PFSK-1 (cell line): ENCODE data around the gene KCNK17.

Experiments
- FOXP2 ChIP-seq: optimal IDR thresholded peaks from 2 replicates; pipeline ENCODE3; 2011; ENCODE audit warnings: borderline replicate concordance, control low read depth, inconsistent platforms; ENCODE audit not compliant: insufficient read depth; ENCODE audit errors: extremely low read length, extremely low read depth
- POLR2AphosphoS5 ChIP-seq: IDR thresholded peaks from 2 replicates; pipeline ENCODE4 v1.6.1; 2012; ENCODE audit warnings: low read depth, mild to moderate bottlenecking, control low read depth, low read length, moderate library complexity
- REST ChIP-seq, 2 experiments: IDR thresholded peaks; 2 replicates each; pipeline versions ENCODE4 v1.6.1 to v1.8.0; 2011 to 2012; ENCODE audit warnings: low read depth in 2 of 2, low read length in 2 of 2, control low read depth in 1 of 2, inconsistent platforms in 1 of 2, mild to moderate bottlenecking in 1 of 2, moderate library complexity in 1 of 2; ENCODE audit not compliant: insufficient read depth in 1 of 2
- SIN3A ChIP-seq: IDR thresholded peaks from 2 replicates; pipeline ENCODE4 v1.6.1; 2012; ENCODE audit warnings: mild to moderate bottlenecking, low read length, moderate library complexity, borderline replicate concordance; ENCODE audit not compliant: insufficient read depth
- TAF1 ChIP-seq: IDR thresholded peaks from 2 replicates; pipeline ENCODE4 v1.6.1; 2012; ENCODE audit warnings: low read length, control low read depth, borderline replicate concordance; ENCODE audit not compliant: insufficient read depth

GRCh38 chr6:39353698-39354315 lies 39.6 kb upstream of the KCNK17 start:
- TF ChIP-seq REST (IDR thresholded peaks at IDR 0.05; ENCODE audit: insufficient read depth in 1 of 2, low read depth in 2 of 2, low read length in 2 of 2) (no peak), POLR2AphosphoS5 (no peak), FOXP2 (no peak), TAF1 (no peak), SIN3A (no peak)
